ENCODE measurements around the gene METTL2B.
"Not testable (repeated sequence)": the region's sequence is repeated elsewhere in the genome, so short reads cannot be mapped to it uniquely, and the experiment has no call there.

METTL2B gene

DNA sequence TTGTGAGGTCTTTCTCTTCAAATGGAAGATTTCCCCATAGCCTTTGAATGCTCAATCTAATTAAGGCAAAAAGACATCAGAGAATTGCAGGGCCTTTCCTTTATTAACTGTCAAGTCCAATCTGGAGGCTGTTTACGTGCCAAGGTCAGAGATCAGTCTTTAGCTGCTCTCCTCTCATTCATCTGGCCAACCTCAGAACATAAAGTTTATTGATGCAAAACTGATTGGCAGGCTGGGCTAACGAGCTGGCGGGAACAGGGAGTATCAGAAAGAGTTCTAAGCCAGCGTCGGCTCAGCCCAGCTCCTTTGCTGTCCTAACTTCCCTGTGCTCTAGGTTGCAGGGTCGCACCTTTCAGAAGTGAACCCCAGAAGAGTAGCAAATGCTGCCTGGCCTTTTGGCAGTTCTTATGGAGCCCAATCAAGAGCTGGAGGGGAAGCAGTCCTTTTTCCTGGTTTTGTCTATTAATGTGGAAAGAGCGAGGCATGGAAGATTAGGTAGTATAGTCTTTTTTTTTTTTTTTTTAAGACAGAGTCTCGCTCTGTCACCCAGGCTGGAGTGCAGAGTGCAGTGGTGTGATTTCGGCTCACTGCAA is 47.5 kb downstream of the METTL2B start:
- DNase-seq (ENCODE audit: low read depth in 3 of 3) = not testable (repeated sequence)

DNA sequence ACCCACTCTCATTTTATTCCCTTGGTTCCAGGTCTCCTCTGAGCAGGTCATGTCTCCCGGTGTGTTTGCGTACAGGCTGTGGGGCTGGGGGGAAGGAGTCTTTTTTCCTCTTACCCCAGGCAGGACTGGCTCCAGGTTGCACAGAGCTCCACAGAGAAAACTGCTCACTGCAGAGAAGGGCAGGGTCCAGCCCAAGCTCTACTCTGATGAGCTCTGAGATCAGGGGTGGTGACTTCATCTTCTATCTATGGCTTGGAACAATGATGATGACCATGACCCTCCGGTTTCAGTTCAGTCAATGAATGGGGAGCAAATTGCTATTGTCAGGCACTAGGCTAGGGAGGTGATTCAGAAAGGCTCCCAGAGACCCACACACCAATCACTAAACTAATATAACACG is 49.0 kb downstream of the METTL2B start:
- DNase-seq (ENCODE audit: low read depth in 3 of 3) = not testable (repeated sequence)

GRCh38 chr7:128526062-128526466 is 49.5 kb downstream of the METTL2B start:
- not testable (repeated sequence) for DNase-seq (ENCODE audit: low read depth in 3 of 3)

DNA sequence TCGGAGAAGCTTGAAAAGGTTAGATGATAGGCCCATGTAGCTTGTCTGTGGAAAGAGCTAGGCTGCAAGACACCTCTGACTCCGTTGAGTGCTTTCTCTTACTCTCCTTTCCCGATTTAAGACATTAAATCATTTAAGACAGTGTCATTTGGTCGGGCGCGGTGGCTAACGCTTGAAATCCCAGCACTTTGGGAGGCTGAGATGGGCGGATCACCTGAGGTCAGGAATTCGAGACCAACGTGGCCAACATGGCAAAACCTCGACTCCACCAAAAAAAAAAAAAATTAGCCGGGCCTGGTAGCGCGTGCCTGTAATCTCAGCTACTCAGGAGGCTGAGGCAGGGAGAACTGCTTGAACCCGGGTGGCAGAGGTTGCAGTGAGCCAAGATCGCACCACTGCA is 52.6 kb downstream of the METTL2B start:
- not testable (repeated sequence) for DNase-seq (ENCODE audit: low read depth in 3 of 3)

- DNase-seq (ENCODE audit: low read depth in 3 of 3) = peak in 2 of 3 donors; percentile 8 to 11
Measured at GRCh38 chr7:128530121-128530854, 53.7 kb downstream of the METTL2B start.

- peak in 1 of 3 donors; percentile 27 for DNase-seq (ENCODE audit: low read depth in 3 of 3)
Measured at GRCh38 chr7:128530855-128531104, 54.2 kb downstream of the METTL2B start.

GRCh38 chr7:128531105-128531954 is 54.8 kb downstream of the METTL2B start:
- DNase-seq (ENCODE audit: low read depth in 3 of 3) = peak; percentile 43 to 81 (median 60)

DNA sequence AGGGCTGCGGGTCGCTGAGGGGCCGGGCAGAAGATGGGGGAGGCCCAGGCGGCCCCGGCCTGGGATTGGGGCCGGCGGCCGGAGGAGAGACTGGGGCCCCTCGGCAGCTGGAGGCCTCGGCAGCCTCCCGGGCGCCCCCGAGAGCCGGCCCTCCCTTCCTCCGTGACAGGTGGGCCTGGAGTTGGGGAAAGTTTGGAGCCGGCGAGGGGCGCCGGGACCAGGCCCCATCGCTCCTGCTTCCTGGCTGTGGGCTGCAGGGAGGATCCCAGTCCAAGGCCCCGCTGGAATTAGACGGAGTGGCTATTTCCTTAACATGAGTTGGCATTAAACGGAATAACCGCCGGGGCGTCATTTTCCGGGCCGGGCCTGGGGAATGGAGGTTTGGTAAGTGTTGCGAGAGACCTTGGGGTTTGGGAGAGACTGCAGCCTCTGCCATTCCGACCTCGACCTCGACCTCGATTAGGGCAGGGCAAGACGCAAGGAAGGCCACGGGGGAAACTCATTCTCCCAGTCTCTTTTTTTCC is 55.5 kb downstream of the METTL2B start:
- DNase-seq (ENCODE audit: low read depth in 3 of 3) = peak in 2 of 3 donors; percentile 15 to 17

GRCh38 chr7:128532956-128533355 is 56.4 kb downstream of the METTL2B start:
- not testable (repeated sequence) for DNase-seq (ENCODE audit: low read depth in 3 of 3)

- not testable (repeated sequence) for DNase-seq (ENCODE audit: low read depth in 3 of 3)
Measured at GRCh38 chr7:128537410-128537809, 60.9 kb downstream of the METTL2B start.

- not testable (repeated sequence) for DNase-seq (ENCODE audit: low read depth in 3 of 3)
Measured at GRCh38 chr7:128542530-128542929, 66.0 kb downstream of the METTL2B start.

- DNase-seq (ENCODE audit: low read depth in 3 of 3) = not testable (repeated sequence)
Measured at GRCh38 chr7:128543300-128543699, 66.8 kb downstream of the METTL2B start.

DNA sequence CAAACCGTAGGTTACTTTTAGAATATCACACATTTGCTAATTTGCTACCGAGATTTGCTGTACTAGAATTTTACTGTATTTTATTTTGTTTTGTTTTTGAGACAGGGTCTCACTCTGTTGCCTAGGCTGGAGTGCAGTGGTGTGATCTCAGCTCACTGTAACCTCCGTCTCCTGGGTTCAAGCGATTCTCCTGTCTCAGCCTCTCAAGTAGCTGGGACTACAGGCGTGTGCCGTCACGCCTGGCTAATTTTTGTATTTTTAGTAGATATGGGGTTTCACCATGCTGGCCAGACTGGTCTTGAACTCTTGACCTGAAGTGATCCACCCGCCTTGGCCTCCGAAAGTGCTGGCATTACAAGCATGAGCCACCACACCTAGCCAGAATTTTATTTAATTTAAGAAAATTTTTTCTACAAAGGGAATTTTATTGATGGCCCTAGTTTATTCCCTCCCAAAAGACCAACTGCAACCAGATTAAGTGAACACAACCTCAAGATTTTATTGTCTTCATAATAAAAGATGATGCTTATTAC is 69.8 kb downstream of the METTL2B start:
- not testable (repeated sequence) for DNase-seq (ENCODE audit: low read depth in 3 of 3)

DNA sequence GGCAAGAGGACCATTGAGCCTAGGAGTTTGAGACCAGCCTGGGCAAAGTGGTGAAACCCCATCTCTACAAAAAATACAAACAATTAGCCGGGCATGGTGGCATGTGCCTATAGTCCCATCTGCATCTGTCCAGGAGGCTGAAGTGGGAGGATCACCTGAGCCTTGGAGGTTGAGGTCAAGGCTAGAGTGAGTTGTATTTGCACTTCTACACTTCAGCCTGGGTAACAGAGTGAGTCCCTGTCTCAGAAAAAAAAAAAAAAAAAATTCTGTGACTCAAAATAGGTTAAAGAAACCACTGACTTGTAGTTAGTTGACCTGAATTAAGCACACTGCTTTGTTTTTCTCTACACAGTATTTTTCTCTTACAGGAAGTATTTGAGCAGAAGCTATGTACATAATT is 74.4 kb downstream of the METTL2B start:
- DNase-seq (ENCODE audit: low read depth in 3 of 3) = no peak

GRCh38 chr7:128554394-128554793 is 77.8 kb downstream of the METTL2B start:
- DNase-seq (ENCODE audit: low read depth in 3 of 3) = not testable (repeated sequence)
